GM19372 (cell line): ENCODE measurements around the gene APOBEC3C.
"Not testable (repeated sequence)": the region's sequence is repeated elsewhere in the genome, so short reads cannot be mapped to it uniquely, and the experiment has no call there.

ENCODE experiments used
- ATAC-seq: cut with Tn5 transposase; IDR thresholded peaks from one replicate; pipeline ENCODE4 v1.9.1; 2021; ENCODE audit warnings: mild to moderate bottlenecking, low read depth, moderate library complexity; ENCODE audit not compliant: unreplicated experiment

Gene APOBEC3C

DNA sequence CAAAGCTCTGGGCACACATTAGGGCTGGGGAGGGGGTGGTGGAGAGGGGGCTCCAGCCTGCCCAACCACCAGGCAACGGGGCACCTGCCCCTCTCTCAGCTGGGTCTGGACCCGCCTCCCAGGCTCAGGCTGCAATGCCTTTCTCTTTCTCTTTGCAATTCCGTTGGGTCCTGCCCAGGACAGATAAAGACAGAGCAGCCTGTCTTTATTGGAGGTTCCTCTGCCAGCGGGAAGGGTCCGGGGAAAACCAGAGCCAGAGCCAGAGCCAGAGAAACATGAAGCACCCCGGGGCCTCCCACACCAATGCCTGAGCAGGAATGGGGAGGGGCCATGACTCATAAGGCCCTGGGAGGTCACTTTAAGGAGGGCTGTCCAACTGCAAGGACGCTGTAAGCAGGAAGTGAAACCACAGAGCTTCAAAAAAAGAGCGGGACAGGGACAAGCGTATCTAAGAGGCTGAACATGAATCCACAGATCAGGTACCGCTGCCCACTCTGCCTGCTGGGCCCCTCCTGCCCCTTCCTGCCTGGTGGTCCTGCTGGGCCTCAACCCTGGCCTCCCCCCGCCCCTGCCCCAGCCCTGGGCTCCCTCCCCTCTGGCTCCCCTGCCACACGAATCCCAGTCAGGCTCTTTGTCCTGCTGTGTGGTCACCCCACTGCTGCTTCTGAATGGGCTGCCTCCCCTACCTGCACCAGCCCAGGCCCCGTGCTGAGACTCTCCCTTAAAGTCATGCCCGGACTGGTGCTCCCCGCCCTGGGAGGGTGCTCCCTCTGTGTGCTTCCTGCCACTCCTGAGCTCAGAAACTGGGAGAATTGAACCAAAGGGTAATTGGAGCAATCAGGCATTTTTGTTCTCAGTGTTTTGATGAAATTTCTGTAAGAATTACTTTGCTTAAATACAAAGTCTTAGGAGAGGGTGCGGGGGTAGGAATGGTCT, 31.8 kb upstream of the APOBEC3C start, which contains the start of gene APOBEC3B:
TSS of gene APOBEC3B (plus strand) at position 356 of the 936 bp plus-strand sequence. CDS start at position 463, 107 bp downstream.
- no peak for ATAC-seq

DNA sequence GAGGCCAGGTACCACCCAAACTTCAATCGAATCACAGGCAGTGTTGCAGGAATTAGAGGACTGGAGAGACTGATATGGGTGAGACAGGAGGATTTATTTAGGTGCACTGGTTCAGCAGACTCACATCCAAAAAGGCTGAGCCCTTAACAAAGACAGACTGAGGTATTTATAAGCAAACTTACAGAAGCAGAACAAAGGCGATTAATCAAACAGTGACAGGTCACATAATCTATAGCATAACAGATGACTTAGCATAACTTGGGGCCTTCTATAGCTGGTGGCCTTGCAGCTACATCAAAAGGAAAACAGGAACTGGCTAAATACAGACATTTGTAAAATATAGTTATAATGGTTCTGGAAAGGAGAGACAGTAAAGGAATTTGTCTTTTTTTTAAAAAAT, 29.8 kb upstream of the APOBEC3C start:
- ATAC-seq: no peak

DNA sequence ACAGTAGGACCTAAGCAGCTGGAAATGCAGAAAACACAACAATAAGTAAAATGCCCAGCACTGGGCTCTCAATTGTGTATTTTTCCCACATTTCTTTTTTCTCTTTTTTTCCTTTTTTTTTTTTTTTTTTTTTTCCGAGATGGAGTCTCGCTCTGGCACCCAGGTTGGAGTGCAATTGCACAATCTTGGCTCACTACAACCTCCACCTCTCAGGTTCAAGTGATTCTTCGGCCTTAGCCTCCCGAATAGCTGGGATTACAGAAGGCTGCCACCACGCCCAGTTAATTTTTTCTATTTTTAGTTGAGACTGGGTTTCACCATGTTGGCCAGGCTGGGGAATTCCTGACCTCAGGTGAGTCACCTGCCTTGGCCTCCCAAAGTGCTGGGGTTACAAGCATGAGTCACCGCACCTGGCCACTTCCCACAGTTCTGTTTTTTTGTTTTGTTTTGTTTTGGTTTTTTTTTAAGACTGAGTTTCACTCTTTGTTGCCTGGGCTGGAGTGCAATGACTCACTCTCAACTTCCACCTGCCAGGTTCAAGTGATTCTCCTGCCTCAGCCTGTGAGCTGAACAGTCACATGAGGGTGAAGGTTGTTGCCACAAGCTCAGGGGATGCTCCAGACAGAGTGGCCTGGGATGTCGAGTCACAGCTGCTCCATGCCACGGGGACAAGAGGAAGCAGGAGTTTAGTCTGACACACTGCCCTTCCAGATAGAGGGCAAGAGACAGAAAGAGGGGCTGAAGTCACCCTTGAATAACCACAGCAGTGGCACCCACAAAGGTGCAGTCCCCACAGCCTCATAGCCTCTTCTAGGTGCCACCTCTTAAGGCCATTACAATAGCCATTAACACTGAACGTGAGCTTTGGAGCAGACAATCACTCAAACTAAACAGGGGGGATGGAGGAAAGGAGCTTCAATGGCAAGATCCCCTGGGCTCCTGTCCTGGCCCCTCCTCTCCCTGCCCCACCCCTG, 29.0 kb upstream of the APOBEC3C start:
- not testable (repeated sequence) for ATAC-seq

DNA sequence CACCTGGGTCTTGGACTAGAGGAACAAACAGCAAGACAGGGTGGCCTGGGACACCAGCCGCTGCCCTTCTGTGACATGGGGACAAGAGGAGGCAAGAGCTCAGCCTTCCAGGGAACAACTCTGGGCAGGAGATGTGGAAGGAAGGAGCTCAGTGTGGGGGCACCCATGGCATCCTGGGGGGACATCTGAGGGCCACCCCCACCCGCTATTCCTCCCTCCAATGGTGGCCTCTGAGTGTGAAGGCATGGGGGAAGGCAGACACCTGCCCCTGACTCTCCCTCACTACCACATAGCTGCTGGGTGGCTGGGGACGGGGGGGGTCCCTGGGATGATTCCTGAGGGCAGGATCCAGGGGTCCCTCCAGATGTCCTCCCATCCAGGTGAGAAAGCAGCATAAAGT, 27.4 kb upstream of the APOBEC3C start:
- ATAC-seq: no peak

DNA sequence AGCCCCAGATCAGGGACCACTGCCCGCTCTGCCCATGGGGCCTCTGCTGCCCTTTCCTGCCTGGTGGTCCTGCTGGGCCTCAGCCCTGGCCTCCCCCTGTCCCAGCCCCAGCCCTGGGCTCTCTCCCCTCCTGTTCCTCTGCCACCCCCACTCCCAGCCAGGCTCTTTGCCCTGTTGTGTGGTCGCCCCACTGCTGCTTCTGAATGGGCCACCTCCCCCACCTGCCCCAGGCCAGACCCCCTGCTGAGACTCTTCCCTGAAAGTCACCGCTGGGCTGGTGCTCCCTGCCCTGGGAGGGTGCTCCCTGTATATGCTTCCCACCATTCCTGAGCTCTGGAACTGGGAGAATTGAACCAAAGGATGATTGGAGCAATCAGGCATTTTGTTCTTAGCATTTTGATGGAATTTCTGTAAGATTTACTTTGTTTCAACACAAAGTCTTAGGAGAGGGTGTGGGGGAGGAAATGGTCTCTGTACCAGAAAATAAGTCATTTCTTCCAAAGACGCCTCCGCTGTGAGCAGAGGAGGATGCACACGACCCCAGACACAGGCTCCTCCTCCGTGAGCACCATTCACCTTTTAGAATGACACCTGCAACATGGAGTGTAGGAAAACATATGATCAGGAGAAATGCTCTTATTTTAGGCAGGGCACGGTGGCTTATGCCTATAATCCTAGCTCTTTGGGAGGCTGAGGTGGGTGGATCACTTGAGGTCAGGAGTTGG, 26.7 kb upstream of the APOBEC3C start:
- ATAC-seq: no peak

DNA sequence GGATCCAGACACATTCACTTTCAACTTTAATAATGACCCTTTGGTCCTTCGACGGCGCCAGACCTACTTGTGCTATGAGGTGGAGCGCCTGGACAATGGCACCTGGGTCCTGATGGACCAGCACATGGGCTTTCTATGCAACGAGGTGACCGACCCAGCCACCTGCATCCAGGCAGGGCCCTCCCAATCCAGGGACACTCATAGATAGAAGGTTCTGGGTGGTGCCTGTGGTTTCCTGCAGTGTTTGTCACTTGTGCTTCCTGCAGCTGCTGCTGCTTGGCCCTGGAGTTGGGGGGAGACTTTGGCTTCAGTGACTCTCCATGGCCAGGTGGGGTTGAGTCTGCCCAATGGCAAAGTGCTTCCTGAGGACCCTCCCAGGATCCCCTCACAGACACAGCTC, 24.6 kb upstream of the APOBEC3C start:
- ATAC-seq: no peak

DNA sequence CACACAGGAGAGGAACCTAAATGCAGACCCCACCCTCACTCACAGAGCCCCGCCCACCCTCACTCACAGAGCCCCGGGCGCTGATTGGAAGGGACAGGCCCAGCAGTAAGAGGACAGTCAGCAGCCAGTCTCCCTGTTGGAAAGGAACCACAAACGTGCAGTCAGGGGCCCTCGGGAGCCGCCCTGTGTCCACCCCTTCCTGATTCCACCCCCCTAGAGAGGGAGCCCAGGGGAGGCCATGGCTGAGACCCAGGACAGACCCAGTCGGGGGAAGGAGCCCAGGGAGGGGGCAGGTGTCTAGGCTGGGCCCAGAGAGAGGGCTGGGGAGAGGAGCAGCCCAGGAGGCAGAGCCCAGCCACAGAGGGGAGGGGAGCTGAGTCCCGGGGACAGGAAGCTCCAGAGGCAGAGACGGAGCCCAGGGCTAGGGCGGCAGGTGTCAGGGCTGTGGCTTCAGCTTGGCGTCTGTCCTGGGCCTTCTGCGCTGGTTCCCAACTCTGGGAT, 21.1 kb upstream of the APOBEC3C start:
- ATAC-seq: not testable (repeated sequence)

DNA sequence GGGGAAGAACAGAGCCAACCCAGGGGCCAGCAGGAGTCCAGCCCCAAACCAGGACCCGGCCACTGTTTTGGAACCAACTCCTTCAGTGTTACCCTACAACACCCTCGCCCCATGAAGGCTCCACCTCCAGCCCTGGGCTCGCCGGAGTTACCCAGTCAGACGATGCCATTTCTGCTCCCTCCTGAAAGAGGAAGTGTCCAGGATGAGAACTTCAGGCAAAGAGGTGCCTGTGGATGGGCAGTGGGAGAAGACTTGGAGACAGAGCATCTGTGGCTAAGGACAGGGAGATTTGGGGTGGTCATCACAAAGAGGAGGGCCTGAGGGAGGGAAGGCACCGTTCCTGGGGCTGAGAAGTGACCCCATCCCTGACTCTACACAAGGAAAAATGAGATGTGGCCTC, 18.0 kb upstream of the APOBEC3C start:
- no peak for ATAC-seq

DNA sequence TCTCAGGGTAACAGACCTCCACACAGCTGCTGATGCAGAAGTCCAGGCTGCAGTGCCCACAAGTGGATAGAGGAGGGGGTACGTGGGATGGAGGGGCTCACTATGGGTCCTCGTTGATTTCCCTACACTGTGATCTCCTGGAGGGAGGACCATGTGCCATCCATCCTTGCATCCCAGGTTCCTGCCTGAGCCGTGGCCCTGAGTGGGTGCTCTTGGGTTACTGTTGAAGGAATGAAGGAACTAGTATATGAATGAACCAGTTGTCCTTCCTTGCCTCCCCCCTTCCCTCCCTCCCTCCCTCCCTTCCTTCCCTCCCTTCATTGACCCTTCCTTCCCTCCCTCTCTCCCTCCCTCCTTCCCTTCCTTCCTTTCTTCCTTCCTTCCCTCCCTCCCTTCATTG, 16.5 kb upstream of the APOBEC3C start:
- no peak for ATAC-seq

DNA sequence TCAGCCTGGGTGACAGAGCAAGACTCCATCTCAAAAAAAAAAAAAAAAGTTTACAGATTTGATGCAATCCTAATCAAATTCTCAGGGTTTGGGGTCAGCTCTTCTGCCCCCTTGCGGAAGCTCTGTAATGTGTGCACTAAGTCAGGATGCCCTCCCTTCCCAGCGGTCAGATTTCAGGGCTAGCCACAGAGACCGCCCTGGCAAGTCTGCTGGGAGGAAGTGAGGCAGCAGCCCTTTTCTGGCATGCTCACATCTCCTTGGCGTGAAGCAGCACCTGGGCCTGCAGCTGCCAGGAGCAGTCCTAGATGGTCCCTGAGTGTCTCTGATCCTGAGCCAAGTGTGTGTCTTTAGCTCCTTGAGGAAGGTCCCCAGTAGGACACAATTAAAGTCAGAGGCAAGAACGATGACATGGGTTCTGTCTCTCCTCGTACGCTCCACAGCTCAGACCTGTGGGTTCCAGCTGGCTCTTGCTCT, 10.9 kb upstream of the APOBEC3C start:
- no peak for ATAC-seq

DNA sequence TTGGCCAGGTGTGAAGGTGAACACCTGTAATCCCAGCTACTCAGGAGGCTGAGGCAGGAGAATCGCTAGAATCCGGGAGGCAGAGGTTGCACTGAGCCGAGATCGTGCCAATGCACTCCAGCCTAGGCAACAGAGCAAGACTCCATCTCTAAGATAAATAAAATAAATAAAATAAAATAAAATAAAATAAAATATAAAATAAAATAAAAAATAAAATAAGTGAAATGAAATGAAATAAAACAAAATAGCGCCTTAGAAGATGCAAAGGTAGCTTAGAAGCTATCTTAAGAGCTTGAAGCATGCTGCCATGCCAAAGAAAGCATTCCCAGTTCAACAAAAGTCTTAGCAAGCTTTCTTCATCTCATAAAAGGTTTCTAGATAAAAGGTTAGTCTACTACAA, 6.9 kb upstream of the APOBEC3C start:
- ATAC-seq: no peak

DNA sequence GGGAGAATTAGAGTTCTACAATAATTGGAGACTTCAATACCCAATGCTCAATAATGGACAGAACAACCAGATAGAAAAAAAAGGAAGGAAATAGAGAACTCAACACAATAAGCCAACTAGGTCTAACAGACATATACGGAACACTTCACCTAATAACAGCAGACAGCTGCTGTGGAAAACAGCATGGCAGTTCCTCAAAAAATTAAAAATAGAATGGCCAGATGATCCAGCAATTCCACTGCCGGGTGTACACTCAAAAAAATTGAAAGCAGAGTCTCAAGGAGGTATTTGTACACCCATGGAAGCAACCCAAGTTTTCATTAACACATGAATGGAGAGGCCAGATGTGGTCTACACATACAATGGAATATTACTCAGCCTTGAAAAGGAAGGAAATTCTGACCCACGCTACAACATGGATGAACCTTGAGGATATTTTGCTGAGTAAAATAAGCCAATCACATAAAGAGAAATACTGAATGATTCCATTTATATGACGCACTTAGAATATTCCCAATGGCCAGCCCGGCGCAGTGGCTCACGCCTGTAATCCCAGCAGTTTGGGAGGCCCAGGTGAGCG, 5.7 kb upstream of the APOBEC3C start:
- not testable (repeated sequence) for ATAC-seq

DNA sequence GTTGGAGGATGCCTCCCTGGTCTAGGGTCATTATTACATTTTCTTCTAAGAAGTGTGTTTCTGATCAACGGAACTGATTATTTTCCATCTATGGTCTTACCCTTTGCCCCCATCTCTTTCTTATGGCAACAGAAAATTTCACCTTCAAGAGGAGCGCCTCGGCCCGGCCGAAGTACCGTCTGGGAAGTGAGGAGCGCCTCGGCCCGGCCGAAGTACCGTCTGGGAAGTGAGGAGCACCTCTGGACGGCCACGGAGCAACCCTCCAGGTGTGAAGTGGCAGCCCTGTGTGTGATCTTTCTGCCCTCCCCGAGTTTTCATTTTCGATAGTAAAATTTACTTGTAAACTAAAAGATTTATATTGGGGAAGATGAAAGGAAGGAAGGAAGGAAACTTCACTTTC, 3.1 kb upstream of the APOBEC3C start:
- no peak for ATAC-seq

DNA sequence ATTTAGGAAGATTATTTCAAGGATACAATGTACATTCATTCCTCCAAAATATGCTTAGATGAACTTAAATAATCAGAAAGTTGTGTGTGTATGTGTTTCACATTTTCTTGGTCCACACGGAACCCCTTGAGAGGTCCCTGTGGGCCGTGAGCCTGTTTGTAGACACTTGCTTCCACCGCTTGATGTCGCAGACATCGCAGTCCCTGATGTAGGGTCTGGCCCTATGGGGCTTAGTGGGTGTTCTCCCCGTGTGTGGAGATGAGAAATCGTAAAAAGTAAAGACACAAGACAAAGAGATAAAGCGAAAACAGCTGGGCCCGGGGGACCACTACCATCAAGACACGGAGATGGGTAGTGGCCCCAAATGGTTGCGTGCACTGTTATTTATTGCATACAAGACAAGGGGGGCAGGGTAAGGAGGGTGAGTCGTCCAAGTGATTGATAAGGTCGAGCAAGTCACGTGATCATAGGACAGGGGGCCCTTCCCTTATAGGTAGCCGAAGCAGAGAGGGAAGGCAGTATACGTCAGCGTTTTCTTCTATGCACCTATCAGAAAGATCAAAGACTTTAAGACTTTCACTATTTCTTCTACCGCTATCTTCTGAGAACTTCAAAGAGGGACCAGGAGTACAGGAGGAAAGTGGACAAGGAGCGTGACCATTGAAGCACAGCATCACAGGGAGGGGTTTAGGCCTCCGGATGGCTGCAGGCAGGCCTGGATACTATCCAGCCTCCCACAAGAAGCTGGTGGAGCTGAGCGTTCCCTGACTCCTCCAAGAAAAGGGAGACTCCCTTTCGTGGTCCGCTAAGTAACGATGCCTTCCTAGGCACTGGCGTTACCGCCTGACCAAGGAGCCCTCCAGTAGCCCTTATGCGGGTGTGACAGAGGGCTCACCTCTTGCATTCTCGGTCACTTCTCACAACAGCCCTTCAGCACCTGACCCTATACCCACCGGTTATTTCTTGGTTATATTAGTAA, 1.2 kb upstream of the APOBEC3C start:
- ATAC-seq: no peak

DNA sequence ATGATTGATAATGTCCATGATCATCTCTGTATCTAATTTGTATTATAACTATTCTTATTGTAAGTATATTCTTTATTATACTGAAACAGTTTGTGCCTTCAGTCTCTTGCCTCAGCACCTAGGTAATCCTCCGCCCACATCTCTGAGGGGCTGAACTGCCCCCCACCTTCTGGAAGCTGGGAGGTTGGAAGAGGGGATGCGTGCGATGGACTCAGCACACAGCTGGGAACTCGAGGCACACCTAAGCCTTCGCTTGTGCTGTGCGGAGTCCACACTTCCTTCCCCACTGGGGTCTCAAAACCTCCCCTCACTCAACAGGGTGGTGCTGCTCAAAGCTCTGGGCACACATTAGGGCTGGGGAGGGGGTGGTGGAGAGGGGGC, 506 bp upstream of the APOBEC3C start:
- peak; percentile 19 for ATAC-seq

DNA sequence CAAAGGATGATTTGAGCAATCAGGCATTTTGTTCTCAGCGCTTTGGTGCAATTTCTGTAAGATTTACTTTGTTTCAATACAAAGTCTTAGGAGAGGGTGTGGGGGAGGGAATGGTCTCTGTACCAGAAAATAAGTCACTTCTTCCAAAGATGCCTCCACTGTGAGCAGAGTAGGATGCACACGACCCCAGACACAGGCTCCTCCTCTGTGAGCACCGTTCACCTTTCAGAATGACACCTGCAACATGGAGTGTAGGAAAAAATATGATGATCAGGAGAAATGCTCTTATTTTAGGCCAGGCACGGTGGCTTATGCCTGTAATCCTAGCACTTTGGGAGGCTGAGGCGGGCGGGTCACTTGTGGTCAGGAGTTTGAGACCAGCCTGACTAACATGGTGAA, 665 bp downstream of the APOBEC3C start:
- ATAC-seq: not testable (repeated sequence)

DNA sequence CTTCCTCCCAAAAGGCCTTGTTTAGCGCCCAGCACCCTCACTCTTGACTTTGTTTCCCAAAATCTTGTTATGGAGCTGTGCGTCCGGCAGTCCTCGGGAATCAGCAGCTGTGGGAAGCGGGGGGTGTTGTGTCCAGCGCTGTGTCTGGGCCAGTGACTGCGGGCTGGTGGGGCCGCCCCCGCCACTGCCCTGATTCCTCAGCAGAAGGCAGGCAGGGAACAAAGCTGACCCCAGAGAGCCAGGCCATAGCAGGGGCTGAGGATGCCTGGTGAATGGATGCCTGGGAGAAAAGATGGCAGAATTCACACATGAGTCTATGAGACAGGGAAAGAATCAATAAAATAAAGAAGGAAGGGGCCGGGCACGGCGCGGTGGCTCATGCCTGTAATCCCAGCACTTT, 2.5 kb downstream of the APOBEC3C start:
- ATAC-seq: no peak

DNA sequence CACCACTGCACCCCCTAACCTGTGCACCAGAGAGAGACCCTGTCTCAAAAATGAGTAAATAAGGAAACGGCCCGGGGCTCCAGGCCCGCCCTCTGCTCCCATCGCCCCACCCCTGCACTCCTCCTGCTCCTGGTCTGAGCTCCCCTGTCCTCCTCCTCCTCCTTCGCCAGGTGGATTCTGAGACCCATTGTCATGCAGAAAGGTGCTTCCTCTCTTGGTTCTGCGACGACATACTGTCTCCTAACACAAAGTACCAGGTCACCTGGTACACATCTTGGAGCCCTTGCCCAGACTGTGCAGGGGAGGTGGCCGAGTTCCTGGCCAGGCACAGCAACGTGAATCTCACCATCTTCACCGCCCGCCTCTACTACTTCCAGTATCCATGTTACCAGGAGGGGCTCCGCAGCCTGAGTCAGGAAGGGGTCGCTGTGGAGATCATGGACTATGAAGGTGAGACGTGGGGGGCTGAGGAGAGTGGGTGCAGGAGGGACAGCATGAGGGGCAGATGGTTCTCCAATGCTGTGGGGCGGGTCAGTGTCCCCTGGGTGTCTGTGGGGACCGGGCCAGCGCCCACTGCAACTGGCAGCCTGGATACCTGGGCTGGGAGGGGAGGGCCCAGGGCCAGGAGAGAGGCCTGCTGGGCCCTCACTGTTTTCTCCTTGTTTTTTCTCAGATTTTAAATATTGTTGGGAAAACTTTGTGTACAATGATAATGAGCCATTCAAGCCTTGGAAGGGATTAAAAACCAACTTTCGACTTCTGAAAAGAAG, 3.7 kb downstream of the APOBEC3C start:
- ATAC-seq: no peak
